ENCODE results near the gene MYL6.

DNA sequence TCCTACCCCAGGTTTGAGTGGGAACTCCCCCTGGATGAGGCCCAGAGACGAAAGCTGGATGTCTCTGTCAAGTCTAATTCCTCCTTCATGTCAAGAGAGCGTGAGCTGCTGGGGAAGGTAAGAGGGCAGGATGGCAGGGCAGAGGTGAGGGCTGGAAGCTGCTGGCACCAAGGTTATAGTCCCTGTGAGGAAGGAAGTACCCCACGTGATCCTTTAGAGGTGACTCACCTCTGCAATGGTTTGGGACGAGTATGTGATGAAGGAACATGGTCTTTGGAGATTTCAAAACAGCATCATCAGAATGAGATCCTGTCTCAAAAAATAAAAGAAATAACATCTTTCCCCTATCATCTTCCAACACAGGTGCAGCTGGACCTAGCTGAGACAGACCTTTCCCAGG is 14.9 kb upstream of the MYL6 start:
- TF ChIP-seq POLR2AphosphoS5 (IDR thresholded peaks at IDR 0.05; ENCODE audit: low read depth, low read length) (no peak), SIN3A (IDR thresholded peaks at IDR 0.05; ENCODE audit: borderline replicate concordance, insufficient read depth, low read length) (no peak)

Data from PFSK-1 (cell line).